HepG2 (cell line): ENCODE measurements around the gene SUB1. TPM values are rescaled to one million over a fixed set of nuclear protein-coding genes. Genes with fewer than 3 reads are reported as not detected.

Experiments
- AKNA ChIP-seq: sonication (generic); formaldehyde crosslinking; IDR thresholded peaks from 2 replicates; pipeline ENCODE4 v1.4.0; 2020; ENCODE audit warnings: missing genetic modification reagents, borderline replicate concordance
- ATF7-NPFF ChIP-seq: sonication (generic); formaldehyde crosslinking; IDR thresholded peaks from 2 replicates; pipeline ENCODE4 v1.8.1; 2023; ENCODE audit warnings: mild to moderate bottlenecking, low read depth, missing genetic modification reagents, moderate library complexity
- CHD4 ChIP-seq: fragments of 200-600 bp; sonication (generic); IDR thresholded peaks from 2 replicates; pipeline ENCODE4 v1.7.0; 2017; ENCODE audit warnings: mild to moderate bottlenecking, low read length, borderline replicate concordance
- GMEB1 ChIP-seq: sonication (generic); formaldehyde crosslinking; IDR thresholded peaks from 2 replicates; pipeline ENCODE4 v1.5.1; 2020; ENCODE audit warnings: missing genetic modification reagents, mild to moderate bottlenecking, borderline replicate concordance
- HMGA1 ChIP-seq: sonication (generic); formaldehyde crosslinking; conservative IDR thresholded peaks from 2 replicates; pipeline ENCODE4 v1.4.0; 2020; ENCODE audit warnings: missing genetic modification reagents
- MZF1 ChIP-seq: sonication (generic); formaldehyde crosslinking; IDR thresholded peaks from 2 replicates; pipeline ENCODE4 v1.8.1; 2023; ENCODE audit warnings: mild to moderate bottlenecking, missing genetic modification reagents, borderline replicate concordance
- NR0B2 ChIP-seq: sonication (generic); formaldehyde crosslinking; IDR thresholded peaks from 2 replicates; pipeline ENCODE4 v1.4.0; 2020; ENCODE audit warnings: mild to moderate bottlenecking, missing genetic modification reagents
- PHF20 ChIP-seq: sonication (generic); formaldehyde crosslinking; IDR thresholded peaks from 2 replicates; pipeline ENCODE4 v1.5.0; 2020; ENCODE audit warnings: mild to moderate bottlenecking, missing genetic modification reagents
- RARA ChIP-seq: IDR thresholded peaks from 2 replicates; pipeline ENCODE4 v1.6.1; 2016; ENCODE audit warnings: missing genetic modification reagents, missing compliant biosample characterization
- RNF2 ChIP-seq: fragments of 450-650 bp; conservative IDR thresholded peaks from 2 replicates; pipeline ENCODE4 v1.6.1; 2016; ENCODE audit warnings: low read depth
- SOX13 ChIP-seq, 3 experiments: fragments of 450-650 bp in 1 of 3; sonication (generic) in 1 of 3; formaldehyde crosslinking in 1 of 3; IDR thresholded peaks in 2 of 3; conservative IDR thresholded peaks in 1 of 3; 2 replicates each; pipeline versions ENCODE4 v1.5.0 to v1.6.1; 2016 to 2020; ENCODE audit warnings: antibody characterized with exemption in 1 of 3, mild to moderate bottlenecking in 1 of 3, missing compliant biosample characterization in 1 of 3, missing genetic modification reagents in 1 of 3, moderate library complexity in 1 of 3
- THRA ChIP-seq: sonication (generic); formaldehyde crosslinking; IDR thresholded peaks from 2 replicates; pipeline ENCODE4 v1.4.0; 2020; ENCODE audit warnings: missing genetic modification reagents, borderline replicate concordance
- XRCC5 ChIP-seq: fragments of 200-400 bp; formaldehyde crosslinking; optimal IDR thresholded peaks from 2 replicates; pipeline ENCODE3; 2017; ENCODE audit warnings: mild to moderate bottlenecking, low read length
- ZBTB20 ChIP-seq: sonication (generic); formaldehyde crosslinking; IDR thresholded peaks from 2 replicates; pipeline ENCODE4 v1.8.1; 2023; ENCODE audit warnings: missing genetic modification reagents, low read depth, mild to moderate bottlenecking, borderline replicate concordance
- ZBTB21 ChIP-seq: sonication (generic); formaldehyde crosslinking; IDR thresholded peaks from 2 replicates; pipeline ENCODE4 v1.4.0; 2020; ENCODE audit warnings: missing genetic modification reagents
- ZNF317 ChIP-seq: sonication (generic); formaldehyde crosslinking; IDR thresholded peaks from 2 replicates; pipeline ENCODE4 v1.5.0; 2020; ENCODE audit warnings: mild to moderate bottlenecking, missing genetic modification reagents
- ZNF503 ChIP-seq: sonication (generic); formaldehyde crosslinking; IDR thresholded peaks from 2 replicates; pipeline ENCODE4 v1.4.0; 2020; ENCODE audit warnings: missing genetic modification reagents
- ZNF605 ChIP-seq: sonication (generic); formaldehyde crosslinking; IDR thresholded peaks from 2 replicates; pipeline ENCODE4 v1.8.0; 2022; ENCODE audit warnings: mild to moderate bottlenecking, missing genetic modification reagents
- polyA plus RNA-seq, 8 experiments: library from polyadenylated mRNA; depleted of rRNA in 3 of 8; stranded (reverse) in 7 of 8; unstranded in 1 of 8; fragments of >200 nt; fragmentation: Illumina TruSeq in 4 of 8; extraction: Trizol in 4 of 8; gene quantifications; 2 replicates each; pipeline versions ENCODE4 v1.2.1 to v1.2.3, GENCODE V29; 2011 to 2016; ENCODE audit warnings: low read depth in 4 of 8, missing spikeins in 1 of 8, mixed read lengths in 1 of 8; ENCODE audit not compliant: insufficient read depth in 1 of 8
- total RNA-seq, 5 experiments: library from RNA; depleted of rRNA; stranded (reverse); fragments of >200 nt; fragmentation: Illumina TruSeq; extraction: Trizol; gene quantifications; 2 replicates each; pipeline ENCODE4 v1.2.3, GENCODE V29; 2016; ENCODE audit warnings: low read depth in 1 of 5

Gene SUB1
- total and polyA plus RNA-seq, 2 of the 13 experiments (the other 11 are each of a cell fraction or from before 2014, with no cell fraction given), result 182 to 693 TPM

- TF ChIP-seq THRA (CRISPR knock-in tag), result peak; percentile 85
- no peak for TF ChIP-seq ZBTB21
- peak; percentile 86 for TF ChIP-seq ZBTB20
- TF ChIP-seq ZNF503, result peak; percentile 81; the same call in 1 of the 2 replicates
- peak; percentile 71 for TF ChIP-seq RARA (CRISPR knock-in tag)
- TF ChIP-seq GMEB1, result peak; percentile 39; the same call in 1 of the 2 replicates
- TF ChIP-seq AKNA, result no peak
- no peak for TF ChIP-seq XRCC5
- TF ChIP-seq NR0B2 (CRISPR knock-in tag), result no peak
- no peak for TF ChIP-seq RNF2
- TF ChIP-seq PHF20 (CRISPR knock-in tag), result no peak
- no peak for TF ChIP-seq HMGA1 (CRISPR knock-in tag)
- TF ChIP-seq ATF7-NPFF (CRISPR knock-in tag), result 0 out of 2 replicates have a peak, but pooled peaks have one; percentile 40
- TF ChIP-seq CHD4, result peak; percentile 73; the same call in 1 of the 2 replicates
- TF ChIP-seq MZF1 (CRISPR knock-in tag), result 0 out of 2 replicates have a peak, but pooled peaks have one; percentile 66
- peak; percentile 13; the same call in 1 of the 2 replicates for TF ChIP-seq SOX13 (IDR thresholded peaks at IDR 0.05)
- peak in 1 of 2 experiments; percentile 81; a peak in 2 of 4 replicates for TF ChIP-seq SOX13 (CRISPR knock-in tag; conservative IDR thresholded peaks at IDR 0.05 in 1 of 2, IDR thresholded peaks at IDR 0.05 in 1 of 2)
- TF ChIP-seq ZNF317 (CRISPR knock-in tag), result no peak
- TF ChIP-seq ZNF605 (CRISPR knock-in tag), result peak; percentile 73; the same call in 1 of the 2 replicates
Observed at GRCh38 chr5:32574540-32575175, 10.7 kb upstream of the SUB1 start (continued).
